AG04450 (cell line): ENCODE results near the gene SAP30L. TPM values are rescaled to one million over a fixed set of nuclear protein-coding genes. Genes with fewer than 3 reads are reported as not detected.

Experiments used
- CTCF ChIA-PET: fragments of 300-600, 350-600 bp; formaldehyde crosslinking; extraction: SDS; loops from one replicate; lab custom pipeline; 2022; ENCODE audit warnings: antibody characterized with exemption, inconsistent platforms; lab: Charles Lee
- POLR2A ChIA-PET: fragments of 350-600 bp; formaldehyde crosslinking; extraction: SDS; loops from one replicate; lab custom pipeline; 2021; ENCODE audit warnings: antibody characterized with exemption, inconsistent platforms; lab: Yijun Ruan, JAX
- DNase-seq: peaks from one replicate; pipeline ENCODE4 v3.0.0-alpha.2; 2011; ENCODE audit warnings: low read depth, low spot score
- H3K27ac ChIP-seq: one replicate; pipeline ENCODE4 v1.5.1; 2012; ENCODE audit warnings: low read depth, low read length, control low read depth
- H3K27me3 ChIP-seq: one replicate; pipeline ENCODE4 v1.6.0; 2012; ENCODE audit warnings: low read length; ENCODE audit not compliant: control insufficient read depth, insufficient read depth
- H3K4me3 ChIP-seq: 2 replicates; pipeline ENCODE4 v1.5.1; 2011; ENCODE audit warnings: mild to moderate bottlenecking, low read depth, low read length, control low read depth
- H3K9me3 ChIP-seq: 2 replicates; pipeline ENCODE4 v1.5.1; 2012; ENCODE audit warnings: low read length; ENCODE audit not compliant: control insufficient read depth, insufficient read depth
- CTCF ChIP-seq: IDR thresholded peaks from 2 replicates; pipeline ENCODE4 v1.5.1; 2011; ENCODE audit warnings: low read depth, low read length, control low read depth, inconsistent platforms
- polyA minus RNA-seq: library from RNA; depleted of rRNA, polyadenylated mRNA; stranded (reverse); fragments of >200 nt; gene quantifications from 2 replicates; pipeline ENCODE4 v1.2.3, GENCODE V29; 2011; rRNA and poly(A)+ RNA removed
- polyA plus RNA-seq: library from polyadenylated mRNA; depleted of rRNA; stranded (reverse); fragments of >200 nt; gene quantifications from 2 replicates; pipeline ENCODE4 v1.2.3, GENCODE V29; 2011; rRNA removed

Gene SAP30L
- 36.5 and 51.9 TPM in 2 replicates for polyA plus RNA-seq
- 14.4 and 18.6 TPM in 2 replicates for polyA minus RNA-seq

- H3K27ac ChIP-seq: peak within 1 kb of the TSS; percentile 21
- ChIA-PET CTCF (interaction anchor here (1.3 kb wide), 2 partner anchors 18 to 21 kb away, joined by 3 to 4 read pairs; no protein-coding TSS in a partner anchor), POLR2A (interaction anchor here (0.6 kb wide), 1 partner anchor 202 kb away, joined by 3 read pairs; no protein-coding TSS in a partner anchor)
- H3K9me3 ChIP-seq: no peaks in the 10 kb centered on the region
- no peaks in the 10 kb centered on the region for H3K27me3 ChIP-seq
- DNase-seq: peak; percentile 70
- TF ChIP-seq CTCF: no peak
- peak within 1 kb of the TSS; percentile 93 for H3K4me3 ChIP-seq
These were observed at the start of gene SAP30L for GRCh38 chr5:154445422-154446194. Gene SAP30L, plus strand, starts transcription at chr5:154445997. Its CDS starts 608 bp downstream, at chr5:154446605.

GRCh38 chr5:154396128-154396527 lies 49.7 kb upstream of the SAP30L start:
- no peak for DNase-seq
- no peak overlapping the region for H3K4me3 ChIP-seq
- H3K27ac ChIP-seq: no peak overlapping the region
- TF ChIP-seq CTCF: no peak
- ChIA-PET POLR2A (no interaction called here), CTCF (no interaction called here)
- no peaks in the 10 kb centered on the region for H3K9me3 ChIP-seq
- H3K27me3 ChIP-seq: no peaks in the 10 kb centered on the region

GRCh38 chr5:154397652-154398406 lies 48.0 kb upstream of the SAP30L start:
- no peaks in the 10 kb centered on the region for H3K27me3 ChIP-seq
- TF ChIP-seq CTCF: no peak
- POLR2A ChIA-PET: no interaction called here
- H3K4me3 ChIP-seq: no peak overlapping the region
- CTCF ChIA-PET: interaction anchor here (0.7 to 2.1 kb wide), 4 partner anchors 8 to 325 kb away, joined by 3 to 6 read pairs (median 4); no protein-coding TSS in a partner anchor
- H3K9me3 ChIP-seq: no peaks in the 10 kb centered on the region
- DNase-seq: no peak
- no peak overlapping the region for H3K27ac ChIP-seq

GRCh38 chr5:154400678-154401077 lies 45.1 kb upstream of the SAP30L start:
- no peak for TF ChIP-seq CTCF
- Histone ChIP-seq H3K4me3 (no peak overlapping the region), H3K9me3 (no peaks in the 10 kb centered on the region), H3K27me3 (no peaks in the 10 kb centered on the region), H3K27ac (no peak overlapping the region)
- POLR2A ChIA-PET: no interaction called here
- no peak for DNase-seq
- CTCF ChIA-PET: no interaction called here
